ENCODE results near the gene REPS1.

REPS1 gene

DNA sequence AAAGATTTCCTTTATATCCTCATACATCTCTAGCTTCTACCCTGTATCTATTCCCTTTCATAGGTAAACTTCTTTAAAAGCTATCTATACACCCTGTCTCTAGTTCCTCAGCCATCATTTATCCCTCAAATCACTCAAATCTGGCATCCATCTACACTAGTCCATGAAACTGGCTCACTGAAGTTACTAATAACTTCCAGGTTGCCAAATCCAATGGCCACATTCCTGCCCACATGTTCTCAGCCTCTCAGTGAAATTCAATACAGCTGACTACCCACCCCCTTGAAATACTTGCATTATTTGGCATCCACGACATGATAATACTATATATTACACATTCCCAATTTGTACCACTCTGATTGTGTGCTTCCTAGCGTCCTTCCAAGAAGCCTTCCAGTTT, 8.7 kb downstream of the REPS1 start:
- DNase-seq (ENCODE audit: low read depth), result peak; percentile 55
- no peak overlapping the region for H3K4me3 ChIP-seq (ENCODE audit: control insufficient read depth, low read depth, low read length)
- TF ChIP-seq, protein P1, sequence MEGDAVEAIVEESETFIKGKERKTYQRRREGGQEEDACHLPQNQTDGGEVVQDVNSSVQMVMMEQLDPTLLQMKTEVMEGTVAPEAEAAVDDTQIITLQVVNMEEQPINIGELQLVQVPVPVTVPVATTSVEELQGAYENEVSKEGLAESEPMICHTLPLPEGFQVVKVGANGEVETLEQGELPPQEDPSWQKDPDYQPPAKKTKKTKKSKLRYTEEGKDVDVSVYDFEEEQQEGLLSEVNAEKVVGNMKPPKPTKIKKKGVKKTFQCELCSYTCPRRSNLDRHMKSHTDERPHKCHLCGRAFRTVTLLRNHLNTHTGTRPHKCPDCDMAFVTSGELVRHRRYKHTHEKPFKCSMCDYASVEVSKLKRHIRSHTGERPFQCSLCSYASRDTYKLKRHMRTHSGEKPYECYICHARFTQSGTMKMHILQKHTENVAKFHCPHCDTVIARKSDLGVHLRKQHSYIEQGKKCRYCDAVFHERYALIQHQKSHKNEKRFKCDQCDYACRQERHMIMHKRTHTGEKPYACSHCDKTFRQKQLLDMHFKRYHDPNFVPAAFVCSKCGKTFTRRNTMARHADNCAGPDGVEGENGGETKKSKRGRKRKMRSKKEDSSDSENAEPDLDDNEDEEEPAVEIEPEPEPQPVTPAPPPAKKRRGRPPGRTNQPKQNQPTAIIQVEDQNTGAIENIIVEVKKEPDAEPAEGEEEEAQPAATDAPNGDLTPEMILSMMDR (conservative IDR thresholded peaks at IDR 0.05; ENCODE audit: control insufficient read depth, insufficient read depth, low read depth, low read length), result no peak

DNA sequence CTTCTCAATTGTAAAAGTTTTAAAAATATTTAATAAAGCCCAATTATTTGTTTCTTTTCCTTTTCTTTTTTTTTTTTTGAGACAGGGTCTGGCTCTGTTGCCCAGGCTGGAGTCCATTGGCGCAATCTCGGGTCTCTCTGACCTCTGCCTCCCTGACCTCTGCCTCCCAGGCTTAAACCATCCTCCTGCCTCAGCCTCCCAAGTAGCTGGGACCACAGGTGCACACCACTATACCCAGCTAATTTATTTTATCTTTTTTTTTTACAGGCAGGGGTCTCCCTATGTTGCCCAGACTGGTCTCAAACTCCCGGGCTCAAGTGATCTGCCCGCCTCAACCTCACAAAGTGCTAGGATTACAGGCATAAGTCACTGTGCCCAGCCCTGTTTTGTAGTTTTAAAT, 9.8 kb downstream of the REPS1 start:
- no peak for DNase-seq (ENCODE audit: low read depth)
- TF ChIP-seq, protein P1 (conservative IDR thresholded peaks at IDR 0.05; ENCODE audit: control insufficient read depth, insufficient read depth, low read depth, low read length), result no peak
- H3K4me3 ChIP-seq (ENCODE audit: control insufficient read depth, low read depth, low read length), result no peak overlapping the region

DNA sequence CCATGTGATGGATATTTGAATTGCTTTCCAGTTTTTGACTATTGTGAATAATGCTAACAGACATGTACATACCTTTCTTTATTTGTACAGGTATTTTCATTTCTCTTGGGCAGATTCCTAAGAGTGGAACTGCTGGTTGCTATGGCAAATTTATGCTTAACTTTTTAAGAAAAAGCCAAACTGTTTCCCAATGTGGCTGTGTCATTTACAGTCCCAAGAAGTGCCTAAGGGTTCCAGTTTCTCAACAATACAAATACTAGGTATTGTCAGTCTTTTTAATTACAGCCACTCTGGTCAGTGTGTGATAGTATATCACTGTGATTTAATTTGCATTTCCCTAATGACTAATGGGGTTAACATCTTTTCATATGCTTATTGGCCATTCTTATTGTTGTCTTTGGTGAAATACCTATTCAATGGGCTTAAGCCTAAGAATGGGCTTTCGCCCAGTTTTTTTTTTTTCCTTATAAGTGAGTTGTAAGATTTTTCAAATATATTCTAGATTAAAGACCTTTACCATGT, 10.3 kb downstream of the REPS1 start:
- TF ChIP-seq, protein P1 (conservative IDR thresholded peaks at IDR 0.05; ENCODE audit: control insufficient read depth, insufficient read depth, low read depth, low read length), result no peak
- H3K4me3 ChIP-seq (ENCODE audit: control insufficient read depth, low read depth, low read length), result no peak overlapping the region
- no peak for DNase-seq (ENCODE audit: low read depth)

DNA sequence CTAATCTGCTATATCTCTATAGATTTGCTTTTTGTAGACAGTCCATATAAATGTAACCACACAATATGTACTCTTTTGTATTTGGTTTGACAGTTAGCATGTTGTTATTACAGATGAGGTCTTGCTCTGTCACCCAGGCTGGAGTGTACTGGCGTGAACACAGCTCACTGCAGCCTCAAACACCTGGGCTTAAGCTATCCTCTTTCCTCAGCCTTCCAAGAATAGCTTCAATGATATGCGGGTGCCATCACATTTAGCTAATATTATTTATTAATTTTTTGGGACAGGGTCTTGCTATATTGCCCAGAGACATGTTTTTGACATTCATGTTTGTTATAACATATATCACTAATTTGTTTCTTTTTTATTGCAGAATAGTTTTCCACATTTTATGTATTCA, 10.8 kb downstream of the REPS1 start:
- no peak overlapping the region for H3K4me3 ChIP-seq (ENCODE audit: control insufficient read depth, low read depth, low read length)
- no peak for DNase-seq (ENCODE audit: low read depth)
- TF ChIP-seq, protein P1 (conservative IDR thresholded peaks at IDR 0.05; ENCODE audit: control insufficient read depth, insufficient read depth, low read depth, low read length), result no peak

DNA sequence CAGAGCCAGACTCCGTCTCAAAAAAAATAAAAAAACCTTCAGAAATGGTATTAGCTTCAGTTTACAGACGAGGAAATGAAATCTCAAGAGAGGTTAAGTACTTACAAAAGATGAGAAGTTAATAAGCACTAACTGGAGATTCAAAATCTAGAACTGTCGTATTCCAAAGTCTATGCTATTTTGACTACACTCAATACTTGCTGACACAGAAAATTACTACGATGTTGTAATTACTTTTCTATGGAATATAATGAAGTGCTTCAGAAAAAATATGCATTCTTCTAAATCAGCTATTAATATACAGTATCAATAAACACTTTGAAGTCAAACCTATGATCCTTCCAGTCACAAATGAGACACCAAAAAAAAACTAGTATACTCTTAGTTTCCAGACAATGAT, 12.2 kb downstream of the REPS1 start:
- H3K4me3 ChIP-seq (ENCODE audit: control insufficient read depth, low read depth, low read length), result no peak overlapping the region
- TF ChIP-seq, protein P1 (conservative IDR thresholded peaks at IDR 0.05; ENCODE audit: control insufficient read depth, insufficient read depth, low read depth, low read length), result no peak
- DNase-seq (ENCODE audit: low read depth), result no peak

DNA sequence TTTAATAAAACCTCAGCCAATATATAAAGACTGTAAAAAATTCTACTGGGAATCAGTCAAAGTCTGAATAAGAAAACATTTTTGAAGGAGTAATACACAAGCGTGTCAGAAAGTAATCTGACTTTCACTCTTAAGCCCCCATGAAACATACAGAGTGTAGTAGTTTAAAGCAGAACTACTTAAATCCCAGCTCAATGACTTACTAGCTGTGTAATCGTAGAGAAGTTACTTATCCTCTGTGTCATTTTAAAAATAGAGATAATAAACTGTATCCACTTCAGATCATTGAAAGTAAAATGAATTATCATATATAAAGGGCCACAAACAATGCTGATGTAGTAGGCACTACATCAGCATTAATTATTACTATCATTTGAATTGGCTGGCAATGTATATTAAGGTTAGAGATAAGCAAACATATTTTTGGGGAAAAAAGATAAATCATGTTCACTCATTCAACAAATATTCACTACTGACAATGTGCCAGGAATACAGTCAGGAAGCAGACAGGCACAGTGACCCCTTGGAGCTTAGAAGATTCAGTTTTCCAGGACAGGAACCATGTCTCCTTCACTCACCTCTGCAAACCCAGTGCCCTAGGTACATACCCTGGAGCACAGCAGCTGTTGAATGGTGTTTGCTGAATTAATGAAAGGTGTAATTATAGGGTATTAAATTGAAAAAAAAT, 14.4 kb downstream of the REPS1 start:
- DNase-seq (ENCODE audit: low read depth), result peak; percentile 78
- TF ChIP-seq, protein P1 (conservative IDR thresholded peaks at IDR 0.05; ENCODE audit: control insufficient read depth, insufficient read depth, low read depth, low read length), result no peak
- no peak overlapping the region for H3K4me3 ChIP-seq (ENCODE audit: control insufficient read depth, low read depth, low read length)
